Calu3 (cell line): ENCODE results near the gene RPTOR. TPM values are rescaled to one million over a fixed set of nuclear protein-coding genes. Genes with fewer than 3 reads are reported as not detected.

Source experiments
- BruUV-seq: library from RNA; stranded (reverse); fragments of 400-500 nt; replicated peaks from 2 replicates; lab custom pipeline; 2021; lab: Mats Ljungman, UMichigan
- CTCF ChIA-PET: fragments of 300-600 bp; sonication (Branson Sonifier 250); formaldehyde crosslinking; loops from one replicate; lab custom pipeline; 2022; ENCODE audit warnings: antibody characterized with exemption; lab: Charles Lee
- DNase-seq: peaks from one replicate; pipeline ENCODE4 v3.0.0; 2022
- H3K27ac Mint-ChIP-seq: one replicate; pipeline ENCODE4 v1.8.0; 2022; ENCODE audit warnings: mixed read lengths; ENCODE audit not compliant: unreplicated experiment
- H3K27me3 Mint-ChIP-seq: one replicate; pipeline ENCODE4 v1.8.0; 2022; ENCODE audit warnings: mixed read lengths; ENCODE audit not compliant: unreplicated experiment
- H3K36me3 Mint-ChIP-seq: one replicate; pipeline ENCODE4 v1.8.0; 2022; ENCODE audit warnings: mild to moderate bottlenecking, moderate library complexity, mixed read lengths; ENCODE audit not compliant: insufficient read depth, unreplicated experiment
- H3K4me1 Mint-ChIP-seq: one replicate; pipeline ENCODE4 v1.8.0; 2022; ENCODE audit warnings: mild to moderate bottlenecking, low read depth, mixed read lengths; ENCODE audit not compliant: unreplicated experiment
- H3K4me3 Mint-ChIP-seq: one replicate; pipeline ENCODE4 v1.8.0; 2022; ENCODE audit warnings: mild to moderate bottlenecking, low read depth, moderate library complexity, mixed read lengths; ENCODE audit not compliant: unreplicated experiment
- H3K9me3 Mint-ChIP-seq: one replicate; pipeline ENCODE4 v1.8.0; 2022; ENCODE audit warnings: low read depth, mixed read lengths; ENCODE audit not compliant: unreplicated experiment
- intact Hi-C: fragments of 100-400 bp; cut with micrococcal nuclease; formaldehyde crosslinking; loops from one replicate; pipeline ENCODE4 v1.10.0; 2022; ENCODE audit not compliant: unreplicated experiment
- total RNA-seq: library from RNA; stranded (reverse); gene quantifications from 2 replicates; pipeline ENCODE4 v1.2.3, GENCODE V29; 2022
- TF ChIP-seq, protein P1 (sequence below): fragments of 200-600 bp; IDR thresholded peaks from one replicate; pipeline ENCODE4 v1.8.0; 2022; ENCODE audit warnings: antibody characterized with exemption; ENCODE audit not compliant: unreplicated experiment

Gene RPTOR
- total RNA-seq, 1 experiment from 2014 or later = 41.8 TPM

DNA sequence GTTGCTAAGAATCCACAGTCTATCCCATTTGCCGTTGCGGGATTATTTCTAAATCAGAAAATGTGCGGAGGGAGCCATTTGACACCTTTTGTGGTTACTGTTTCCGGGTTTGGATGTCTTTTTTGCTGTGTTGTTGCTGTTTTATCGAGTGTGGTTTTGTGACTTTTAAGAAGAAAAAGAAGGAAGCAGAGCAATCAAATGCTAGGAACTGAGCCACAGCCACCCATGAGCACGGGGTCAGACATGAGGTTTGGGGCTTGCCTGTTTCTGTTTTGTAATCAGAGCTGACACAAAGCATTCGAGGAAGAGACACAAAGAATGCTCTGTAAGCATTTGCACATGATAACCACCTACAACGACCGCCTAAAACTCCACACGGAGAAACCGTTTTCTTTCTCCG lies 393.9 kb downstream of the RPTOR start:
- Mint-ChIP-seq H3K36me3 (peaks cover 4% of the 10 kb centered on the region), H3K27me3 (no peaks in the 10 kb centered on the region), H3K9me3 (no peaks in the 10 kb centered on the region), H3K4me1 (no peaks in the 10 kb centered on the region), H3K4me3 (no peak overlapping the region), H3K27ac (no peak overlapping the region)
- DNase-seq = no peak
- CTCF ChIA-PET = no interaction called here
- BruUV-seq = no TSS peak
- TF ChIP-seq, protein P1, sequence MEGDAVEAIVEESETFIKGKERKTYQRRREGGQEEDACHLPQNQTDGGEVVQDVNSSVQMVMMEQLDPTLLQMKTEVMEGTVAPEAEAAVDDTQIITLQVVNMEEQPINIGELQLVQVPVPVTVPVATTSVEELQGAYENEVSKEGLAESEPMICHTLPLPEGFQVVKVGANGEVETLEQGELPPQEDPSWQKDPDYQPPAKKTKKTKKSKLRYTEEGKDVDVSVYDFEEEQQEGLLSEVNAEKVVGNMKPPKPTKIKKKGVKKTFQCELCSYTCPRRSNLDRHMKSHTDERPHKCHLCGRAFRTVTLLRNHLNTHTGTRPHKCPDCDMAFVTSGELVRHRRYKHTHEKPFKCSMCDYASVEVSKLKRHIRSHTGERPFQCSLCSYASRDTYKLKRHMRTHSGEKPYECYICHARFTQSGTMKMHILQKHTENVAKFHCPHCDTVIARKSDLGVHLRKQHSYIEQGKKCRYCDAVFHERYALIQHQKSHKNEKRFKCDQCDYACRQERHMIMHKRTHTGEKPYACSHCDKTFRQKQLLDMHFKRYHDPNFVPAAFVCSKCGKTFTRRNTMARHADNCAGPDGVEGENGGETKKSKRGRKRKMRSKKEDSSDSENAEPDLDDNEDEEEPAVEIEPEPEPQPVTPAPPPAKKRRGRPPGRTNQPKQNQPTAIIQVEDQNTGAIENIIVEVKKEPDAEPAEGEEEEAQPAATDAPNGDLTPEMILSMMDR = no peak
- intact Hi-C loops = no loop called here

DNA sequence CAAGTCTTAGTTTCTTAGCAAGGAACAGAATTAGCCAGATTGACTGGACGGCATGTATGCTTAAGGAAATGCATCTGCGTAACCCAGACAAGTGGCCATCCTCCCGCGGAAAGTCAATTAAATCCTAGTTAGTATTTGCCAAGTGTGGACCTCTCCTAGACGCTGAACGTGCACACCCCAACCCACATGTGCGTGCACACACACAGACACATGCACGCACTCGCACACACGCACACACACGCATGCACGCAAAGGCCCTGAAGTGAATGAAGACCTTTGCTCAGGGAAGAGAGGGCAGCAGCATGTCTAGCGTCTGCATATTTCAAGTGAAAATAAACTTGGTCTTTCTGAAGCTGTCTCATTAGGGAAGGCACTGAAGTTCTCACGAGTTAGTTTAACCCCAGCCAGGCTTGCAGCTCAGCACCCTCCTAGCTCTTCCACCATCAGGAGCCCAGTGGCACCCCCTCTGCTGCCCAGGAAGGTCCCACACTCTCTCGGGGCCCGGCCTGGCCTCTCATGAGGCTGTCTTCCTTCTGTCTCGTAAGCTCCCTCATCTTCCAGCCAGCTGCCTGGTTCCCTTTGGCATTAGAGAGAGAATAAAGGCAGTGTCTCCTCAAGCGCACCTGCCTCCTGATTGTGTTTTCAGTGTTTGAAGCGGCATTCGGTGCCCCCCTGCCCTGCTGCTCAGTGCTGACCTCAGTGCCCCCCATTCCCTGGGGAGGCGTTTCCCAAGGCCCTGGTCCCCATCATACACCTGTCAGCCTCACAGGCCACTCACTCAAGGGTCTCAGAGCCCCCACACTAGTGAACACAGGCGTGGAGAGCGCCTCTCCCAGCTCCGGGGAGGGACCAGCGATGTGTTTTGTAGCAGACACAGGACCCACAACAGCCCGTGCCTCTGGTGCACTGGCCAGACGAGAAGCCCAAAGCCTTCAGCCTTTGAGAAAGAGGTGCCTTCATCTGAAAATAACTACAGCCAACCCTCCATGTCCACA lies 394.8 kb downstream of the RPTOR start:
- no peaks in the 10 kb centered on the region for H3K27me3 Mint-ChIP-seq
- H3K4me1 Mint-ChIP-seq = no peaks in the 10 kb centered on the region
- CTCF ChIA-PET = no interaction called here
- no peak overlapping the region for H3K27ac Mint-ChIP-seq
- no peaks in the 10 kb centered on the region for H3K9me3 Mint-ChIP-seq
- peaks cover 4% of the 10 kb centered on the region for H3K36me3 Mint-ChIP-seq
- no TSS peak for BruUV-seq
- intact Hi-C loops = no loop called here
- TF ChIP-seq, protein P1 = no peak
- DNase-seq = no peak
- no peak overlapping the region for H3K4me3 Mint-ChIP-seq

DNA sequence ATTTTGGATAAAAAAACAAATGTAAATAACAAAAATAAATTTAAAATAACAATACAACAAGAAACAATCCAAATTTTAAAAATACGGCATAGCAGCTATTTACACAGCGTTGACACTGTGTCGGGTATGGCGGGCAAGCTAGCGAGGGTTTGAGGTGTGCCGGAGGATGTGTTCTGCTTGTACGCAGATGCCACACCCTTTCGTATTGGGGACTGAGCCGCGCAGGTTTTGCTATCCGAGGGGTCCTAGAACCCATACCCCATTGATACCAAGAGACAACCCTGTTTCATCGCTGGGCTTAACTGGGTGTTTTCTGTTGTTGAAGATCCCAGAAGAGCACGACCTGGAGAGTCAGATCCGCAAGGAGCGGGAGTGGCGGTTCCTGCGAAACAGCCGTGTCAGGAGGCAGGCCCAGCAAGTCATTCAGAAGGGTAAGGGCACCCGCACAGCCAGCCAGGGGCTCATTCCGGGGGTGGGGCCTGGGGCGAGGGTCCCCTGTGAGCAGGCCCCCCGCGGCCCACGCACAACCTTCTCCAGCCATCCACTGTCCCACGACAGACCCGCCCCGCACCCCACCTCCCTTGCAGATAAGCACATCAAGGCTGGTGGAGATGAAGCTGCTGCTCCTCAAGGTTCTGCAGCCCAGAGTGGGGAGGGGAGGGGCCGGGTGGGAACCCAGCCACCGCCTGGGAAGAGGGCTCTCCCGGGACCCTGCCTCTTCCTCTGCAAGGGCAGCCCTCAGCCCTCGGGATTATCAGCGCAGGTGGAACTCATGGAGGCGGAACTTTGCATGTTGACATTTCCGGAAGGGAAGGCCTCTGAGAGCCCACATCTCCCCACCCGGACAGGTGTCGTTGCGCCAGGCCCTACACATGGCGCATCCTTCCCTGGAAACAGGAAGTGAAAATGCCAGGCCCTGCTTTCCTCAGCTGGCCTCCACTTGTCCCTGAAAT lies 395.8 kb downstream of the RPTOR start:
- DNase-seq = no peak
- intact Hi-C loops = no loop called here
- H3K27me3 Mint-ChIP-seq = no peaks in the 10 kb centered on the region
- peaks cover 4% of the 10 kb centered on the region for H3K36me3 Mint-ChIP-seq
- H3K27ac Mint-ChIP-seq = no peak overlapping the region
- BruUV-seq = no TSS peak
- no peaks in the 10 kb centered on the region for H3K4me1 Mint-ChIP-seq
- no peak overlapping the region for H3K4me3 Mint-ChIP-seq
- CTCF ChIA-PET = no interaction called here
- H3K9me3 Mint-ChIP-seq = no peaks in the 10 kb centered on the region
- TF ChIP-seq, protein P1 = no peak

DNA sequence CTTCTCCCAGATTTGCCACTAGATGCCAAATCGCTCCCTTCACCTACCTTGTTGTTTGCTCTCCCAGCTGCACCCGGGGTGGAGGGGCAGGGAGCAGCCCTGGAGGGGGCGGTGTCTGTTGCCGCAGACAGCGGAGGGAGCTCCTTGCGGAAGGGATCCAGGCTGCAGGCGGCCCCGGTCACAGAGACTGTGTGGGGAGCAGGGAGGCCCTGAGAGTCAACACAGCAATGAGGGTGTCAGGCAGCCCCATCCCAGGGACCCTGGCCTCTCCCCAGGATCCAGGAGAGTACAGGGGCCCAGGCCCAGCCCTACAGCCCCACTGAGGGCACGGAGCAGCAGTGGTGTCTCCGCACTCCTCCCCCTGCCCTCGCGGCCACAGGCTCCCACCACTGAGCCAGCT lies 396.5 kb downstream of the RPTOR start:
- Mint-ChIP-seq H3K27ac (no peak overlapping the region), H3K4me3 (no peak overlapping the region), H3K4me1 (no peaks in the 10 kb centered on the region), H3K27me3 (no peaks in the 10 kb centered on the region), H3K9me3 (no peaks in the 10 kb centered on the region), H3K36me3 (peaks cover 4% of the 10 kb centered on the region)
- intact Hi-C loops = no loop called here
- DNase-seq = no peak
- BruUV-seq = no TSS peak
- TF ChIP-seq, protein P1 = no peak
- CTCF ChIA-PET = no interaction called here
